DMS79 treated with DMSO at 0.1 percent for 48 hours (cell line): Measurements from ENCODE around the gene TNFRSF9.
"Not testable (repeated sequence)": the region's sequence is repeated elsewhere in the genome, so short reads cannot be mapped to it uniquely, and the experiment has no call there.

Experiments
- DNase-seq: peaks from one replicate; lab custom pipeline; 2025; lab: John Stamatoyannopoulos, UW

TNFRSF9 gene

DNA sequence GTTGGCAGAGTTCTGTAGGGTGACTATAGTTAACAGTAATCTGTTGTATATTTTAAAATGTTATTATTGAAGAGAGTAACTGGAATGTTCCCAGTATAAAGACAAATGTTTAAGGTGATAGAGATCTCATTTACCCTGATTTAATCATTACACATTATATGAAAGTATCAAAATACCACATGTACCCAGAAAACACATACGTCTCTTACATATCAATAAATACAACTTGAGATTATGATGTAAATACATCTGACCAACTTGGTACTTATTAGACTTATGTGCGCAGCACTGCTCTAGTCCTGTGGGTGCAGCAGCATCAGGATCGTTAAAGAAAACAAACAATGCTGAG lies 20.2 kb upstream of the TNFRSF9 start:
- no peak for DNase-seq

DNA sequence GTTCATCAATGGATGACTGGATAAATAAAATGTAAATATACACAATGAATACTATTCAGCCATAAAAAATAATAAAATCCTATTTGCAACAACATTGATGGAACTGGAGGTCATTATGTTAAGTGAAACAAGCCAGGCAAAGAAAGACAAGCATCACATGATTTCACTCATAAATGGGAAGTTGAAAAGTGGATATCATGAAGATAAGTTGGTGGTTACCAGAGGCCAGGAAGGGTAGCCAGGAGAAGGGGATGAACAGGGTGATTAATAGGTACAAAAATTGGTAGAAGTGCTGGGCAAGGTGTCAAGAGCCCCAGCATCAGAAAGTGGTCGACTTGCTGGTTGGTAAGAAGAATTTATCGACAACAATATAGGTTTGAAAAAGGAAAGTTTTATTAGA lies 19.5 kb upstream of the TNFRSF9 start:
- DNase-seq: no peak

DNA sequence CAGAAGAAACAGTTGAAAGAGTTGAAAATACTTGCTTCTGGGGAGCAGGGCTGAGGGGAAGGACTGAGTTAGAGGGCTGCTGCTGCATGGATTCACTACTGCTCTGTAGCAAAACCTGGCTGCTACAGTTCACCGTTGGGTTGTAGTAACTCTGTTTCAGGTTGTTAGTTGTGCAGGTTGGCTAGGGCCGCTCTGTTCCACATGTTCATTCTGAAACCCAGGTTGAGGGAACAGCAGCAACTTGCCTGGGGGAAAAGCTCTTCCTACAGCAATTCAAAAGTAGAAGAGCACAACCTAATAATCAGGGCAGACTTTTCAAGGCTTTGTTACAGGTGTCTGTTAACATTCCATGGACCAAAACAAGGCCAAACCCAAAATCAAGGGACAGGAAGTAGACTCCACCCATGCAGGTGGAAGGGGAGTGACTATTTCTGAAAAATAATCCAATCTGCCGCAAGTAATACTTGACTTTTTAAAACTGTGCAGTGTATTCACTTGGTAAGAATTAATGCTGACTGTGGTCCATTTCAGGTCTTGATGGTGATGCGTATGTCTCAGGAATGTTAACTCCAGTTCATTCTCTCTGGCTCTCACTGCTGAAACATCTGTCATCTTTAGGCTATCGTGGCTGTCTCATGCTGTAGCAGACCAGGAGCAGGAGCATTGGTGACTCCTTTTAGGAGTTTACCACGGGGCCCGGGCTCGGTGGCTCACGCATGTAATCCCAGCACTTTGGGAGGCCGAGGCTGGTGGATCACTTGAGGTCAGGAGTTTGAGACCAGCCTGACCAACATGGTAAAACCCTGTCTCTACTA lies 15.8 kb upstream of the TNFRSF9 start:
- no peak for DNase-seq

DNA sequence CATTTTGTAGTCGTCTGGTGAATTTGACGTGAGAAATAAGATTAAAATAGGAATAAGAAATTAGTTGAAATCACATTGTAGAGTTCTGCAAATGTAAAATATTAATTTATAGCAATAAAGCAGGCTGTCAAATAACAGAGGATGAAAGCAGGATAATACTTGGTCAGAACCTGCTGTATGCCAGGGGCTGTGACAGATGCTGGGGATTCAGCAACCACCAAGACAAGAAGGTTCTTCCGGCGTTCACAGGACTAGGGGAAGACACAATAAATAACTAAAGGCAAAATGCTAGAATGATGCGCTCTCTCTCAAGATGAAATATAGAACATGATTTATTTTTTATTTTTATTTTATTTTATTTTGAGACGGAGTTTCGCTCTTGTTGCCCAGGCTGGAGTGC lies 14.0 kb upstream of the TNFRSF9 start:
- DNase-seq: no peak

DNA sequence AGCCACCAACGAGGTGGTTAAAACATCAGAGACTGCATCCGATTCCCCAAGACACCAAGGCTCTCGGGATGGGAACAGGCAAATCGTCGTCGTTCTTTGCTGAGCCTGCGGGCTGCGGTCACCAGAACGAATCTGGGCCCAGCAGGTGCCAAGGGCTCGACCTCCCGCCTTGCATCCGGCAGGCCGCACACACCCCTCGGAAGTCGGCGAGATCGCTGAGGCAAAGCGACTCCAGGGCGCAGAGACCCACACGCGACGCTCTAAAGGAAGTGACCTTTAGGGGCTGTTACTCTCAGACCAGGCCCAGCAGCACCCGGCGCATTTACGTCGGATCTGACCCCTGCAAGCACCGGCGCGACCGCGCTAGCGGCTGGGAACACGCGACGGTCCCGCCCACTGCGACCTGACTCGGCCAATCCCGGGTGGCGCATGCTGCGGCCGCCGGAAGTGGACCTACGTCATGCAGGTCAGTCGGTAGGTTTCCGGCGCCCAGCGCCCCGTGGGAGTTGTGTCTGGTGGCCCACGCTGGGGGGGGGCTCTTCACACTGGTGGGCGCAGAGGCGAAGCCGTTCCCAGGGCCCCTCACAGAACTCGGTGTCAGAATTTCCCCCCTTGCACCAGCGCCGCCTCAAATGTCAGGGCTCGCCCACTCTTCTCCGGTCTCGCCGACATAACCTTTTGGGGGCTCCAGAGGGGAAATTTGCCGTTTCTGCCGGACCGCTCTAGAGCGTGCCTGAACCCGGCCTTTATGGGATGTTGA lies 13.4 kb upstream of the TNFRSF9 start:
- DNase-seq: peak; percentile 78

DNA sequence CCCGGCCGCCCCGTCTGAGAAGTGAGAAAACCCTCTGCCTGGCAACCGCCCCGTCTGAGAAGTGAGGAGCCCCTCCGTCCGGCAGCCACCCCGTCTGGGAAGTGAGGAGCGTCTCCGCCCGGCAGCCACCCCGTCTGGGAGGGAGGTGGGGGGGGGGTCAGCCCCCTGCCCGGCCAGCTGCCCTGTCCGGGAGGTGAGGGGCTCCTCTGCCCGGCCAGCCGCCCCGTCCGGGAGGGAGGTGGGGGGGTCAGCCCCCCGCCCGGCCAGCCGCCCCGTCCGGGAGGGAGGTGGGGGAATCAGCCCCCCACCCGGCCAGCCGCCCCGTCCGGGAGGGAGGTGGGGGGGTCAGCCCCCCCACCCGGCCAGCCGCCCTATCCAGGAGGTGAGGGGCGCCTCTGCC lies 12.2 kb upstream of the TNFRSF9 start:
- not testable (repeated sequence) for DNase-seq

DNA sequence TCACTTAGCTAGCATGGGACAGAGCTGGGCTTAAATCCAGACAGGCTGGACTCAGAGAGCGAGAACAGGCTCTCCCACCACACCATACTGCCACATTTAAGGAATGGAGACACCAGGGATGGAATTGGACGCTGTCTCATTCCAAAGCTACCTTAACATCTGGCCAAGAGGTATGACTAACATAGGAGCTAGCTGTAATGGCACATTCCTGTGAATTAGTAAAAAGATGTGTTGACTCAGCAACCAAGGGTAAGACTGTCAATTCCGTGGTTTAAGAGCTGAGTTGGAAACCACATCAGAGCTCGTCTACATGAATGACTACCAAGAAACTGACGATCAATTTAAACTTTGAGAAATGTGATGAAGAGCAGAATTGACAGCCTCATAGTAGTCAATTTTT lies 8.3 kb upstream of the TNFRSF9 start:
- DNase-seq: no peak

DNA sequence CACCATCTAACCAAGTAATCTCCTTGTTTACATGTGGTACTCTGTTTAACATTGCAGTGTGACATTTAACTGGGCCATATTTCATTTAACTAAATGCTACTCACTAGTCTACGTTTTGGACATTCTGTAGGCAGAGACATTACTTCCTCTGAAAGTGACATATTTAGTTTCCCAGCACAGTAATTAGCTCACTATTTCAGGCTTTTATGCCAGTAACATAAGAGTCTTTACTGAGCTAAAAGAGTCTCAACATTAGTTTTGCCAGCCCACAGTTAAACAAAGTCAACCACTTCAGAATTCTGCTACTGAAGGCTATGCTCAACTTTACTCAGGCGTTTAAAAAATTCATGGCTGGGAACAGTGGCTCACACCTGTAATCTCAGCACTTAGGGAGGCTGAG lies 2.6 kb upstream of the TNFRSF9 start:
- DNase-seq: no peak

DNA sequence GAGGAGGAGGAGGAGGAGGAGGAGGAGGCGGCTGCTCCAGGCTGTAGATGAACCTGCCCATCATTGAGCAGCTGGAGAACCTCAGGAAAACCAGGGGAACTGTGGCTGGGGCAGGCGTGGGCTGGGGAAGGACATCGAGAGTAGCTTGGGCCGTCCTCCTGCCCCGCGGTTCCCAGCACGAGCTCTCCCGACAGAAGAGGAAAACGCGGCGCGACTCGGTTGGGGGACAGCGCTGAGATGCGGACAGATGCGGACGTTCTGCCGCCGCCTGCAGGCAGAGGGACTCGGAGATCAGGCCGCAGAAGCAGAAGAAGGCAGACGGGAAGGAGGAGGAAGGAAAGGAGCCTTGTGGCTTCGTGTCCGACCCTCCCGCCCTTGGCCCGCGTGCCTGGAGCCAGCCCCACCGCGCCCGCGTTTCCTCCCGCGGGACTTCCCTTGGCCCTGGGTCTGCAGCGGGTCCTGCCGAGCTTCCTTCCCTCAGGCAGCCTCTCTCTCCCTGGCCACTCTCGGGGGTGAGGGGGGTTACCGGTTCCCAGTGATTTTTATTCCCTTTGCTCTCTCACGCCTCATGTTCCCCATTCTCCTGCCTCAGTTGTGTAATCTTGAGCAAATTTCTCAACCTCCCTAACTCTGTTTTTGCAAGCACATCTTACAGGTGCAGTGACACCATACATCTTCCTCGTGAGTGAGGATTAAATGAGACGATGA lies 1.7 kb upstream of the TNFRSF9 start:
- DNase-seq: peak; percentile 25

DNA sequence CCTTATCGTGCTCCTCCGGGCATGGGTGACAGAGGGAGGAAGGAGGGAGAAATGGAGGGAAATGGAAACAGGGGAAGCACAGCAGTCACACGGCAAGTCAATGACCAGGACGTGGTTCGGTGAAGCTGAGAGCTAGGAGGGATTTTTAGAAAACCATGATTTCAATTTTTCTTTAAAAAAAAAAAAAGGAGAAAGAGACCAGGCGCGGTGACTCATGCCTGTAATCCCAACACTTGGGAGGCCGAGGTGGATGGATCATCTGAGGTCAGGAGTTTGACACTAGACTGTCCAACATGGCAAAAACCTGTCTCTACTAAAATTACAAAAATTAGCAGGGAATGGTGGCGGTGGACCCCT lies 776 bp upstream of the TNFRSF9 start:
- no peak for DNase-seq

DNA sequence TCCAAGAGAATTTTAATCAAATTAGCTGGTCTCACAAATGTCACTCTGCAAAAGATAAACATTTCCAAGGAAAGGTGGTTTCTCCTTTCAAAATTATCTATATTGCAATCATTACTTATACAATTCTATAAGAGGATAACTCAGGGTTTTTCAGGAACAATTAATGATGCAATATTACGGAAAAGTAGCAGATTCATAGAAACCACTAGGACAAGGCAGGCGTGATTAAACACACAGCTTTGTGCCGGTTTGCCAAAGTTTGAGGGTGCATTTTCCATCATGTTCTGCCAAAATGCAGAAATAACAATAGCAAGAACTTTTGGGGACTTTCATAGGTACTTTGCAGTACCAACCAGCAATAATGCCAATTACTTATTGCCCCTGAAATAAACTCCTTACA lies 605 bp downstream of the TNFRSF9 start:
- DNase-seq: no peak

DNA sequence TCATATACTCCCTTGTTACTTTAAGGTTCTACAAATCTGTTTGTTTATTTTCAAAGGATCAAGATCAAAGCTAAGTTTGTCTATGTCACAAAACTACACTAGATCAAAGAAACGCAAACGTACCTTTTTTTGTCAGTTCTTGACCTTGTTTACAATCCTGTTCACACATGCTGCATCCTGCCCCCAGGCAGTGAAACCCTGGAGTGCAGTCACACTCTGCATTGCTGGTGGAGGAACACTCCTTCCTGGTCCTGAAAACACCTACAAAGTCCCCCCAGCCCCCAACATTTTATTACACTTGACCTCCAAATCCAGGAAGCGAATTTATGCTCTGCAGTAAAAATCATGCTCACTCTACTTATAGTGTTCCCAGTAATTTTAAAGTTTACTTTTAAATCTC lies 2.6 kb downstream of the TNFRSF9 start:
- DNase-seq: no peak

DNA sequence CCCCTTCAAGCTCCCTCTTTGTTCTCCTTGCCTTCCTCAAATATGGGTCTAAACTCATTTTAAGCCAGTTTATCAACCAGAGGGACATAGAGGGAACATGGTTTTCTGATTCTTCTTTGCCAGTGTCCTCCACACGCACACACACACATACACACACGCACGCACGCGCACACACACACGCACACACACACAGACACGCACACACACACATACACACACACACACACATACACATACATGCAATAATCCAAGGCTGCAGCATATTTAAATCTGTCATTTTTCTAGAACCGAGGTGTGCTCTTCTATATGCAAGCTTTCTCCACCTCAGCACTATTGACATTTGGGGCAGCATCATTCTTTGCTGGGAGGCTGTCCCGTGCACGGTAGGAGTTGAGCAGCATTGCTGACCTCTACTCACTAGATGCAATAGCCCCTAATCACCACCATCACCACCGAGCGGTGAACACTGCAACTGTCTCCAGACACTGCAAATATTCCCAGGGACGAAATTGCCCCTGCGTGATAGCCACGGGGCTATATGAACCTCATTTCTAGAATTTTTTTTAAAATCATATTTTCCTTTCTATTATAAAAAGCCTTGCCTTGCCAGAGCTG lies 8.0 kb downstream of the TNFRSF9 start:
- no peak for DNase-seq

DNA sequence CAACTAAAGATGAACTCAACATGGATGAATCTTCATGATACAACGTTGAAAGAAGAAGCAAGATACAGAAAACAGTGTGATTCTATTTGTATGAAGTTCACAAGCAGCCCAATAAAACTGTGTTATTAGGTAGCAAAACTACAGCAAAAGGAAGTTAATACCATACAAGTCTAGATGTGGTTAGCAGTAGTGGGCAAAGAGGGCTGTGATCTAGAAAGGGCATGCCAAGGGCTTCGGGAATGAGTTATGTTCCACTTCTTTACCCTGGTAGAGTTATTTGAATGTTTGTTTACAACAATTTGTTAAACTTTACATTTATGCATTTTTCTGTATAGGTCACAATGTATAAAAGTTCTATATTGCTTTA lies 9.2 kb downstream of the TNFRSF9 start:
- no peak for DNase-seq

DNA sequence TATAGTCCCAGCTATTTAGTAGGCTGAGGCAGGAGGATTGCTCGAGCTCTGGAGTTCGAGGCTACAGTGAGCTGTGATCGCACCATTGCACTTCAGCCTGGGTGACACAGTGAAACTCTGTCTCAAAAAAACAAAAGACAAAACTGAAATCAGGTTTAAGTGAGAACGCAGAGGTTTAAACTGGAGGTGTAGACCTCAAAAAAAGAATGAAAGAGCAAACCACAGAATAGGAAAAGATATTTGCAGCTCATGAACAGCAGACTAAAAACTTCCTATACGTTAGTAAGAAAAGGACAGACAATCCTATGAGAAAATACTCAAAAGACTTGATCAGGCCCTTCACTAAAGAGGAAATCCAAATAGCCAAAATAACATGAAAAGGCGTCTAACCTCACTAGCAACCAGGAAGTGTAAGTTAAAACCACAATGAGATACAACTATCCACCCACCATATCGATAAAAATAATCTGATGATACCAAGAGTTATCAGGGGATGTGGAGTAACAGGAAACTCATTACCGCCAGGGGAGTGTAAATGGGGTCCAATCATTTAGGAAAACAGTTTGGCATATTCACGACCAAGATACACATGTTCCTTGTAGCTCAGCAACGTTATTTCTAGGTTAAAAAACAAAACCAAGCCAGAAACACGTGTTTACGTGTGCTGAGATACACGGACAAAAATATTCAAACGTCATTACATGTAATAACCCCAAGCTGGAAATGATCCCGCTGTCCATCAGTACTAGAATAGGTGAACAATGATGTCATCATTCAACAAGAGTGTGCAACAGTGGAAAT lies 9.8 kb downstream of the TNFRSF9 start:
- DNase-seq: no peak

DNA sequence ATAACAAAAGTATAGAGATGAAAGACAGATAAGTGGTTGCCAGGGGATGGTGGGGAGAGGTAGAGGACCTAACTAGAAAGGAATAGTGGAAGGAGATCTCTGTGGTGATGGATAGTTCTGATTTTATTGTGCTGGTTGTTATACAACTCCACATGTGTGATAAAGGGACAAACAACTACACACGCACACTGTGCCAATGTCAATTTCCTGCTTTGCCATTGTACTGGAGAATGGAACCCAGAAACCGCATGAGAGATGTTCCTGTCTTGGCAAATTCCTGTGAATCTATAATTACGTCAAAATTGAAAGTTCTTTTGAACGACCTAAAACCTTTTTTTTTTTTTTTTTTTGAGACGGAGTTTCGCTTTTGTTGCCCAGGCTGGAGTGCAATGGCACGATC lies 11.0 kb downstream of the TNFRSF9 start:
- DNase-seq: no peak

DNA sequence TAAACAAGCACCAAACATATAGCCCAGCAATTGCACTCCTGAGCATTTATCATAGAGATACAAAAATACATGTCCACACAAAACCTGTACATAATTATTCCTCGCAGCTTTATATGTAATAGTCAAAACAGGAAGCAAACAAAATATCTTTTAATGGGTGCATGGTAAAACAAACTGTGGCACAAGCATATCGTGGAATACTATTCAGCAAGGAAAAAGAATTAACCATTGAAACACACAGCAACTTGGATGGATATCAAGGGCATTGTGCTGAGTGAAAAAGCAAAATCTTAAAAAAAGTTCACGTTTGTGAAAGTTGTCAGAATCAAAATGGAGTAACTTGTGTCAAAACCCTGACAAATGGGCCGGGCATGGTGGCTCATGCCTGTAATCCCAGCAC lies 12.4 kb downstream of the TNFRSF9 start:
- DNase-seq: no peak

DNA sequence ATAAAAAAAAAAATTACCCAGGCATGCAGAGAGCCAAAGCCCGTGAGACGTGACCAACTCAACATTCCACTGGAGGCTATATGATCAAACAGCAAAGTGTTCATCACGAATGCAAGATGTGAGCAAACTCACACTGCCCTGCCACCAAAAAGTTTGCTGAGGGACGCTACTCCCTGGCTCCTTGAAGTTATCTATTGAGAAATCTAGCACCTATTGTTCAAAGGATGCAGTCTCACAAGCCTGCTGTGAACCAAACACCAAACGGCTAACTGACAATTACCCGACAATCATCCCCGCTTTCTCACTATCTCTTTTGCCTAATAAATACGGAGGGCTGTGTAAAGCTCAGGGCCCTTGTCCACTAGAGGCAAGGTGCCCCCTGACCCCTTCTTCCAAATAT lies 13.6 kb downstream of the TNFRSF9 start:
- DNase-seq: not testable (repeated sequence)

DNA sequence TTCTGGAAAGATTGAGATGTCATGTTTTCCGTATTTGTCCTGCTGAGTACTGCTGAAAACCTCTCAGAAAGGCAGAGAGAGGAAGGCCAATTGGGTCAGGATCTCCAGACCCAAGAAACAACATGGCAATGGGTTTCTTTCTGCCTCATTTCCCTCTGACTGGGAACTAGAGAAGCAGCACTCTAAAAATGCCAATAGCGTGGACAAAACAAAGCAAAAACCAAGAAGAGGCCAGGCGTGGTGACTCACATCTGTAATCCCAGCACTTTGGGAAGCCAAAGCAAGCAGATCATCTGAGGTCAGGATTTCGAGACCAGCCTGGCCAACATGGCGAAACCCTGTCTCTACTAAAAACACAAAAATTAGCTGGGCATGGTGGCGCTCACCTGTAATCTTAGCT lies 18.3 kb downstream of the TNFRSF9 start:
- DNase-seq: no peak

DNA sequence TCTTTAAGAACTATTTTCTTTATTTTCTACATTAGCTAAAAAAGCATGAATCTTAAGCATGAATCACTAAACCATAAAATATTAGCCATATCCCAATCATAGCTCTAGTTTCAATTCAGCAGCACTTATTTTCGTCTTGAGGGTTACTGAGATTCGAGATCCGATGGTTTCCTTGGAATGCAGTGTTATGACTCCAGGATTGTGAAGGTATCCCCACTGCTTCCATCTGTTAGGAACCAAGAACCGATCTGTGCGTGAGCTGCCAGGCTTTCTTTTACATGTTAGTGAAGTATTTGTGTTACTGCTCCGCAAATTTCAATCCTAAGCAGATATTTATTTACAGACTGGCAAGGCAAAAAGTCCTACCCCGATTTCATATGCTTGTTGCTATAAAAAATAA lies 18.8 kb downstream of the TNFRSF9 start:
- no peak for DNase-seq

DNA sequence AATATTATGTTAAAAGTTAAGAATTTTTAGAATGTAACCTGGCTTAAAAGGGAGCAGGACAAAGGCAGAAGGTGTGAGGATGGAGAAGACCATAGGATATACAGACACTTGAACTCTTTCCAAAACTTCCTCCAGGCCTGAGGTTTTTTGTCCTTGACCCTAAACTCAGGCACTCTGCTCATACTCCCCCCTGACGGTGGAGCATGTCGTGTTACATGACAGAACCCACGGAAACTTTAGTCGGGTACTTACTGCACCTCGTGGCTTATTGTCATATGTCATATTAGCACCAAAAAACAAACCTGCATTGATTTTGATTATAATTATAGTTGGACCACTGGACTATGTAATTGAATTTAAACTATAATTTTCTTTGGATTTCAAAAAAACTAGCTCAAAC lies 20.8 kb downstream of the TNFRSF9 start:
- DNase-seq: no peak

DNA sequence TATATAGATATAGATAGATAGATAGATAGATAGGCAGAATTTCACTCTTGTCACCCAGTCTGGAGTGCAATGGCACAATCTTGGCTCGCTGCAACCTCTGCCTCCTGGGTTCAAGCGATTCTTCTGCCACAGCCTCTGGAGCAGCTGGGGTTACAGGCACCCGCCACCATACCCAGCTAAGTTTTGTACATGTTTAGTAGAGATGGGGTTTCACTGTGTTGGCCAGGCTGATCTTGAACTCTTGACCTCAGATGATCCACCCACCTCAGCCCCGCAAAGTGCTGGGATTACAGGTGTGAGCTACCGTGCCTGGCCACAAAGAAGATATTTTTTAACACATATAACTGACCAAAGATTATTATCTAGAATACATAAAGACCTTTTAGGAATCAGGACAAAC lies 22.7 kb downstream of the TNFRSF9 start:
- not testable (repeated sequence) for DNase-seq
